ENCODE data around the gene GBA3. TPM values are rescaled to one million over a fixed set of nuclear protein-coding genes. Genes with fewer than 3 reads are reported as not detected.

The GBA3 gene
- total RNA-seq, 1 experiment from 2014 or later: not detected

DNA sequence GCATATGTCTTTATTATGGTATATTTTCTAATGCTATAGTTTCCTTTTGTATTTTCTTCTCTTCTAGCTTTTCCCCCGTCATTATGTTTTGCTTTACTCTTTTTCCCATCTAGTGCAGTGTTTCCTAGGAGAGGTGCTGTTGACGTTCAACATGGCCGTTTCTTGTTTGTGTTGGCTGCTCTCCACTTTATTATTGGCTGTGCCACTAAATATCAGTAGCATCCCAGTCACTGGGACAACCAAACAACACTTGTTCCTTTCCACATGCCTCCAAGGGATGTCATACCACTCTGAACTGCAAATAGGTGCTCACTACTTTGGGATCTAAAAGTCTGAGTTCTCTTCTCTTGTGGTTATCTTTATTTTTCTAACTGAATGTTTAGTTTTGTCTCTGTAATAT lies 26.5 kb downstream of the GBA3 start:
- Histone ChIP-seq H3K9ac (ENCODE audit: extremely low read depth, insufficient read length, low read length) (no peak overlapping the region), H3K23ac (ENCODE audit: insufficient read length, low read depth, low read length) (no peak overlapping the region), H3K4me2 (ENCODE audit: insufficient read depth, insufficient read length, low read length) (no peak overlapping the region), H3K4ac (ENCODE audit: low read depth, low read length) (no peak overlapping the region), H2BK120ac (ENCODE audit: low read depth, low read length, poor library complexity, severe bottlenecking) (no peak overlapping the region), H2BK5ac (ENCODE audit: insufficient read length, low read length) (no peak overlapping the region), H2BK12ac (ENCODE audit: insufficient read length, low read depth, low read length) (no peak overlapping the region), H2BK15ac (ENCODE audit: low read depth, low read length) (no peak overlapping the region), H3K27ac (ENCODE audit: insufficient read length, low read depth, low read length) (no peak overlapping the region), H3K14ac (ENCODE audit: insufficient read depth, low read length) (no peak overlapping the region), H3K79me1 (ENCODE audit: insufficient read depth, low read depth, low read length, poor library complexity, severe bottlenecking) (no peaks in the 10 kb centered on the region), H4K5ac (ENCODE audit: insufficient read length, low read depth, low read length) (no peak overlapping the region), H3K9me3 (ENCODE audit: control insufficient read depth, low read depth, low read length) (no peaks in the 10 kb centered on the region), H2BK20ac (ENCODE audit: low read depth, low read length, poor library complexity, severe bottlenecking) (no peak overlapping the region), H3K27me3 (ENCODE audit: insufficient read depth, low read length) (no peaks in the 10 kb centered on the region), H3K18ac (ENCODE audit: insufficient read length, low read depth, low read length) (no peak overlapping the region), H3K79me2 (ENCODE audit: insufficient read depth, low read length) (no peaks in the 10 kb centered on the region), H4K91ac (ENCODE audit: insufficient read length, low read depth, low read length) (no peak overlapping the region), H2AK5ac (ENCODE audit: insufficient read length, low read length) (no peak overlapping the region), H3K23me2 (ENCODE audit: insufficient read length, low read depth, low read length, poor library complexity, severe bottlenecking) (no peaks in the 10 kb centered on the region), H3T11ph (ENCODE audit: low read length) (no peak overlapping the region), H2AFZ (ENCODE audit: low read length) (no peak overlapping the region), H3K4me1 (ENCODE audit: insufficient read depth, low read length) (no peaks in the 10 kb centered on the region), H4K20me1 (ENCODE audit: control insufficient read depth, insufficient read depth, insufficient read length) (no peaks in the 10 kb centered on the region), H4K8ac (replicated peaks; ENCODE audit: insufficient read length, low read depth, low read length) (no peak overlapping the region), H3K56ac (ENCODE audit: insufficient read length, low read depth, low read length) (no peak overlapping the region)
- no peak overlapping the region for H3K27ac Mint-ChIP-seq
- TF ChIP-seq, protein P1, sequence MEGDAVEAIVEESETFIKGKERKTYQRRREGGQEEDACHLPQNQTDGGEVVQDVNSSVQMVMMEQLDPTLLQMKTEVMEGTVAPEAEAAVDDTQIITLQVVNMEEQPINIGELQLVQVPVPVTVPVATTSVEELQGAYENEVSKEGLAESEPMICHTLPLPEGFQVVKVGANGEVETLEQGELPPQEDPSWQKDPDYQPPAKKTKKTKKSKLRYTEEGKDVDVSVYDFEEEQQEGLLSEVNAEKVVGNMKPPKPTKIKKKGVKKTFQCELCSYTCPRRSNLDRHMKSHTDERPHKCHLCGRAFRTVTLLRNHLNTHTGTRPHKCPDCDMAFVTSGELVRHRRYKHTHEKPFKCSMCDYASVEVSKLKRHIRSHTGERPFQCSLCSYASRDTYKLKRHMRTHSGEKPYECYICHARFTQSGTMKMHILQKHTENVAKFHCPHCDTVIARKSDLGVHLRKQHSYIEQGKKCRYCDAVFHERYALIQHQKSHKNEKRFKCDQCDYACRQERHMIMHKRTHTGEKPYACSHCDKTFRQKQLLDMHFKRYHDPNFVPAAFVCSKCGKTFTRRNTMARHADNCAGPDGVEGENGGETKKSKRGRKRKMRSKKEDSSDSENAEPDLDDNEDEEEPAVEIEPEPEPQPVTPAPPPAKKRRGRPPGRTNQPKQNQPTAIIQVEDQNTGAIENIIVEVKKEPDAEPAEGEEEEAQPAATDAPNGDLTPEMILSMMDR (conservative IDR thresholded peaks at IDR 0.05): no peak
- no peaks in the 10 kb centered on the region for H3K36me3 Mint-ChIP-seq (ENCODE audit: insufficient read depth in 1 of 3, low read depth in 3 of 3)
- H3K4me3 Mint-ChIP-seq: no peak overlapping the region
- DNase-seq: no peak
- H3K27me3 Mint-ChIP-seq (ENCODE audit: low read depth): no peaks in the 10 kb centered on the region; the same call in 1 of the 2 replicates
- peaks cover 0 to 5% of the 10 kb centered on the region in 2 experiments; a peak in 1 of 4 replicates for H3K4me1 Mint-ChIP-seq
- peaks cover 0 to 2% of the 10 kb centered on the region in 2 experiments; a peak in 1 of 5 replicates for H3K9me3 Mint-ChIP-seq
- WGBS (ENCODE audit: extremely low coverage, insufficient read length, low lambda C conversion rate): no CpG with 5 or more reads among the region's 3 CpGs
